HG03175 (cell line): ENCODE measurements around the gene ZNF296.

Source experiments
- ATAC-seq: cut with Tn5 transposase; IDR thresholded peaks from one replicate; pipeline ENCODE4 v1.9.1; 2021; ENCODE audit warnings: mild to moderate bottlenecking, moderate library complexity; ENCODE audit not compliant: unreplicated experiment

Gene ZNF296

DNA sequence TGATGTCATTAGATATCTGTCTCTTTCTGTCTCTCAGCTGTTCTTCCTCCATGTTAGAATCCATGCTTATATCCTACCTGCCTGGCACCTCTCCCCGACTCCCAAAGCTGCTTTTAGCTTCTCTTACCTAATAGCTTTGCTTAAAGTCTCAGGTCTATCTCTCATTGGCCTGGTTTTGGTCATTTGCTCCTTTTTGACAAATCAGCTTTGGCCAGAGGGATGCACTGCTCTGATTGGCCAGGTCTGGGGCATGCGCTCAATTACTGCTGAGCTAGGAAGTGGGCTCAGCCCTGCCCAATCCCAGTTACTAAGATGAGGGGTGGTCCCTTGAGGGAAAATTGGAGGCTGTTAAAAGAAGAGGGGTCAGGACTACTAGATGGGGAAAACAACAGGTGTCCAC is 48.9 kb downstream of the ZNF296 start:
- ATAC-seq: no peak

DNA sequence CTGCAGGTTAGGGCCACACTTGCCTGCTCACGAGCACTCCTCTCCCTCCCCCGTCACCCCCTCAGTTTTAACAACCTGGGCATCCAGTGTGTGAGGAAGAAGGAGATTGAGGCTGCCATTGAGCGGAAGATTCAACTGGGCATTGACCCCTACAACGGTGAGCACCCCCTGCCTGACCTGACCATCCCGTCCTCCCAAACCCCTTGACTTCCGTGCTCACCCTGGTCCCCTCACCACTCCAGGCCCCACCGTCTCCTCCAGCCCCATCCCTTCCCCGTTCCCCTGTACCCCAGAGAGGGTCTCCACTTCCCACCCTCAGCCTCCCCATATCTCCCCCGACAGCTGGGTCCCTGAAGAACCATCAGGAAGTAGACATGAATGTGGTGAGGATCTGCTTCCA is 51.0 kb downstream of the ZNF296 start:
- no peak for ATAC-seq

DNA sequence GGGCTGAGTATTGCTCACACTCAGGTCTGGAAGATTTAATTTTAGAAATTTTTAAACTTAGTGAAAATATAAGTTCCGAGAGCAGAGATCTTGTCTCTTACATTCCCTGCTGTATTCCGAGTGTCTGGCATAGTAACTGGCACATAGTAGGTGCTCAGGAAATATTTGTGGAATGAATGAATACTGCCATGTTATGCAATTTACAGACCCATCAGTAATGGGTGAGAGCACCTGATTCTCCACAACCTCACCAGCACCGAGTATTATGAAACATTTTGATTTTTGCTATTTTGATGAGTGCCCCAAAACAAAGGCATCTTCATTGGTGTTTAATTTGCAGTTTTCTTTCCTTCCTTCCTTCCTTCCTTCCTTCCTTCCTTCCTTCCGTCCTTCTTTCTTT is 53.2 kb downstream of the ZNF296 start:
- ATAC-seq: no peak

DNA sequence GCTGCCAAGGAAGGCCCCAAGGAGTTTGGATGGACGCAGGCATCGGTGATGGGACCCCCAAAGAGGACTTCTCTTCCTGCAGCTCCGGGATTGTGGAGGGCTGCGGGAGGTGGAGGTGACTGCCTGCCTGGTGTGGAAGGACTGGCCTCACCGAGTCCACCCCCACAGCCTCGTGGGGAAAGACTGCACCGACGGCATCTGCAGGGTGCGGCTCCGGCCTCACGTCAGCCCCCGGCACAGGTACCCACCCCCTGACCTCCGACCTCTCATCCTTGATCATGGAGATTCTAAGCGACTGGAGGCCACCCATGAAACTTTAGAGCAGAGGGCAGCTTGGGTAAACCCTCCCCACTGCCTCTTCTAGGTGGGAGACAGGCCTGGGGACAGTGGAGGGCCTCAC is 54.3 kb downstream of the ZNF296 start:
- no peak for ATAC-seq
